ENCODE data around the gene C2CD2. TPM values are rescaled to one million over a fixed set of nuclear protein-coding genes. Genes with fewer than 3 reads are reported as not detected.

The C2CD2 gene
- polyA plus RNA-seq, 1 of the 3 experiments (the other 2 are of a cell fraction) = 9.7 TPM

GRCh38 chr21:41866274-41866809 lies 87.5 kb downstream of the C2CD2 start:
- no peak overlapping the region for H3K9ac ChIP-seq
- no peaks in the 10 kb centered on the region for H3F3A ChIP-seq (replicated peaks; ENCODE audit: insufficient read depth)
- no peak overlapping the region for H3K4me3 ChIP-seq (ENCODE audit: low read depth in 2 of 2, low read length in 1 of 2)
- peaks cover 3 to 11% of the 10 kb centered on the region in 2 experiments; a peak in 1 of 4 replicates for H3K4me1 ChIP-seq (ENCODE audit: control insufficient read depth in 1 of 2, insufficient read depth in 2 of 2, low read depth in 1 of 2, low read length in 1 of 2)
- H4K20me1 ChIP-seq (ENCODE audit: insufficient read depth) = no peaks in the 10 kb centered on the region
- ChIA-PET POLR2A (no interaction called here), CTCF (interaction anchor here (3.3 kb wide), 1 partner anchor 50 kb away, joined by 11 read pairs; no protein-coding TSS in a partner anchor)
- TF ChIP-seq CHD2 (IDR thresholded peaks at IDR 0.05; ENCODE audit: low read length, partially characterized antibody) (no peak), SIN3A (IDR thresholded peaks at IDR 0.05; ENCODE audit: borderline replicate concordance, low read depth, low read length) (no peak), GATA2 (CRISPR knock-in tag; IDR thresholded peaks at IDR 0.05) (no peak), FOXJ3 (CRISPR knock-in tag; IDR thresholded peaks at IDR 0.05) (no peak), USF2 (IDR thresholded peaks at IDR 0.05; ENCODE audit: borderline replicate concordance, low read depth, low read length) (no peak), FOSL2 (IDR thresholded peaks at IDR 0.05; ENCODE audit: borderline replicate concordance, low read depth) (no peak), FOXM1 (IDR thresholded peaks at IDR 0.05; ENCODE audit: low read depth) (no peak), IRF3 (IDR thresholded peaks at IDR 0.05; ENCODE audit: low read depth, low read length) (no peak), MEF2A (IDR thresholded peaks at IDR 0.05; ENCODE audit: borderline replicate concordance, low read depth) (no peak), EZH2phosphoT487 (IDR thresholded peaks at IDR 0.05; ENCODE audit: borderline replicate concordance, low read depth) (no peak), TEAD4 (IDR thresholded peaks at IDR 0.05; ENCODE audit: borderline replicate concordance, insufficient read depth) (no peak), CTCF (IDR thresholded peaks at IDR 0.05) (no peak), RCOR1 (IDR thresholded peaks at IDR 0.05; ENCODE audit: low read length) (no peak), RFX5 (IDR thresholded peaks at IDR 0.05; ENCODE audit: low read length) (no peak), YY1 (IDR thresholded peaks at IDR 0.05; ENCODE audit: low read depth) (no peak)
- peaks cover 7% of the 10 kb centered on the region for H3K79me2 ChIP-seq (ENCODE audit: insufficient read depth)
- DNase-seq = no peak
- H3K27ac ChIP-seq (ENCODE audit: low read depth in 2 of 2, low read length in 1 of 2) = no peak overlapping the region
- WGBS (ENCODE audit: low lambda C conversion rate) = 95% methylated on average over 11 of the region's 11 CpGs
- no peaks in the 10 kb centered on the region for H3K9me3 ChIP-seq
- H2AFZ ChIP-seq (ENCODE audit: low read depth) = no peak overlapping the region
- H3K4me2 ChIP-seq = no peak overlapping the region
- H3K36me3 ChIP-seq (replicated peaks in 1 of 2; ENCODE audit: control insufficient read depth in 1 of 2, insufficient read depth in 2 of 2, low read length in 1 of 2) = no peaks in the 10 kb centered on the region
- H3K27me3 ChIP-seq (ENCODE audit: insufficient read depth) = no peaks in the 10 kb centered on the region
- H3K9me2 ChIP-seq = no peaks in the 10 kb centered on the region
